ENCODE results near the gene STK35.

The STK35 gene

DNA sequence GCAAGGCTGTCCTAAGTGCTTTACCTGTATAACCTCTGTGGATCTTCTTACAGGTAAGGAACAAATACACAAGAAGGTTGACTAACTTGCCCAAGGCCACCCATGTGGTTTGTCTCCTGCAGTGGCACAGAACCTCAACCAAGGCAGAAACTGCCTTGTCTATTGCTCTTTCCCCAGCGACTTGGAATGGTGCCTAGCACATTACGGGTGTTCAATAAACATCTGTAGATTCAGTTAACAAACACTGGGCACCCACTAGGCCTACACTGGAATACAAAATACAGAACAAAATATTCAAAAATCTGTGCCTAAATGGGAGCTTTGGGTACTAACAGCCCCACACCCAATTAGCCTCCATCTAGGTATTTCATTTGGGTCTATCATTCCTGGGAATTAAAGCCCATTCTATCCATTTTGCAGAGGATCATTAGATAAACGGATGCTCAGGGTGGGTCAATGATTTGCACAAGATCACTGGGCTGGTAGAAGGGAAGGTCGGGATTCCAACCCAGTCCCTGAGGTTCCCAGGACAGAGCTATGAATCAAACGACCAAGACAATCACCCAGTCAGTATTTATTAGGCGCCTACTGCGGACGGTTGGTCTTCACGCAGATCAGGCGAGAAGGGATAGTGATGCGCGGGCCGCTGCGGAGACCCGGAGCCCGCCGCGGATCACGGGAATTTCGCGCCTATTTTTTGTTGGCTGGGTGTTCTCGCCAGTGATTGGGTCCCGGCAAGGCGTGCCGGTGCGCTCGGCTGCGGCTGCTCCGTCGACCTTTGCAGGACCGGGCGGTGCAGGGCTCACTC, at the start of gene STK35:
TSS of gene STK35 (plus strand) at position 771 of the 808 bp plus-strand sequence. CDS start 55 bp downstream, outside the sequence.
- DNase-seq (ENCODE audit: low spot score): no peak

DNA sequence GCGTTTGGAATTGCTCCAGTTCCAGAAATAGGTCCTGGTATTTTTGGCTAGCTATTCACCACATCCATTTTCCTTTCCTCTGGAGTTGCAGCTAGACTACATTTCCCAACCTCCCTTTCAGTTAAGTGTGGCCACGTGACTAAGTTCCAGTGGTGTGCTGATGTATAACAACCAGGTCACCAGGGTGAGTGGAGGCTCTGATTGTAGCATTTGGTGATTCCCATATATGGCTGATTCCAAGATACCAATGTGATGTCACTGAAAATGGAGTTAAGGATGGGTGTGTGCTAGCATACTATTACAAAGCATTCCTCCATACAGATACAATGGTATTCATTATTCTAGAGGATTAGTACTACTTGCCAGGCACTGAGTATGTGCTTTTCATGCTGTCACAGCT, 49.7 kb upstream of the STK35 start:
- DNase-seq (ENCODE audit: low spot score): no peak

DNA sequence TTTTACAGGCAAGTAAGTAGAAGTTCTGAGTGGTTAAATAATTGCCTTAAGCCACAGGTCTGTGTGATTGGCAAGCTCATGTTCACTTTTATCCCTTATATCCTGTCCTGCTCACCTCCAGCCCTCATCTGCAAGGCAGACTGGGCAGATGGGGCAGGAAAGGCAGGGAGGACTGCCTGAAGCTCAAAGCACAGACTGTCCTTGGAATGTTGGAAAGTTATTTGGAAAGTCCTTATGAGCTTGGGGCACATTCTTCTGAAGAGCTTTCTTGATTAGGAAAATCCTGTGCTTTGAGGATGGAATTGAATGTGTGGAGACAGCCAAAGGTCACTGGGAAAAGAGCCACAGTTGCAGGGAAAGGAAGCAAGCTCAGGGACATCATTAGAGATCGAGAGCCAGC, 48.9 kb upstream of the STK35 start:
- no peak for DNase-seq (ENCODE audit: low spot score)

DNA sequence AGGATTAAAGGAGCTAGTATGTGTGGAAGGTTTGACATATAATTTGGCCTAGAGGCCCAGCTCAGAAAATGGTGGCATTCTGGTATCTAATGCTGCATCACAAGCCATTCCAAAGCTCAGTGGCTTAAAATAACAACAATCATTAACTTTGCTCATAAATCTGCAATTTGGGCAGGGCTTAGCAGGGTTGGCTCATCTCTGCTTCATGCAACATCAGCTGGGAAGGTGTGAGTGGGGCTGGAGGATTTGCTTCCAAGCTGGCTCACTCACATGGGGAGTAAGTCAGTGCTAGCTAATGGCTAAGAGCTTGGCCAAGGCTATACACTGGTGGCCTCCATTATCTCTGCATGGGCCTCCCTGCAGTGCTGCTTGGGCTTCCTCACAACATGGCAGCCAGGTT, 48.0 kb upstream of the STK35 start:
- DNase-seq (ENCODE audit: low spot score): no peak

DNA sequence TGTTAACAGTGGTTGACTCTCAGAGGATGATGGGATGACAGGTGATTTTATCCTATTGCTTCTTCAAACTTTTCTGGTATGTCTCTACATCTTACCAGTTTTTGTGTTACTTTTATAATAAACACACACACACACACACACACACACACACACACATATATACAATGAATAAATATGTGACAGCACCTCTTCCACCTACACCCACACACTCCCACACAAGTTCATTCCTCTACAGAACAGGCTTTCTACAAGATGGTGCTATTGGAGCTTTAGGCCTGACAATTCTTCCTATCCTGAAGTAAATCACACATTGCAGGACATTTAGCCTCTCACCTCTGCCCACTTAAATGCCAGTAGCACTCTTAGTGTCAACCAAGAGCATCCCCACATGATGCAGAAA, 46.7 kb upstream of the STK35 start:
- no peak for DNase-seq (ENCODE audit: low spot score)

DNA sequence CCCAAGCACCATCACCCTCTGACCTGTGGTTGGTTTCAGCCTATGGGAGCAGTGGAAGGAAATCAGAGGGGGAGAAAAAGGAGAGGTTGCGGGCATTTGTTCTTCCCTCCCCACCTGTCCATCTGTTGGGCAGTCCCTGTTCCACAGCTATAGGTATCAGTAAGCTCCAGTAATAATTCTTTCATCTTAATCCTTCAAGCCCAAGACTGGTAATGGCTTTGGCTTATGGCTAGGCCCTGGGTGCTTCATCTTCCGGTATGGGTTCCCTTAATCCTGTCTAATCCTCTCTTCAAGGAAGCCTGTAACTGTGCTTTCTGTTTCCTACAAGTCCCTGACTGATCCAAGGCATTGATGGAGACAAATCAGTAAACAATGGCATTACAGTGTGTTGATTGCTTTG, 42.2 kb upstream of the STK35 start:
- DNase-seq (ENCODE audit: low spot score): no peak

DNA sequence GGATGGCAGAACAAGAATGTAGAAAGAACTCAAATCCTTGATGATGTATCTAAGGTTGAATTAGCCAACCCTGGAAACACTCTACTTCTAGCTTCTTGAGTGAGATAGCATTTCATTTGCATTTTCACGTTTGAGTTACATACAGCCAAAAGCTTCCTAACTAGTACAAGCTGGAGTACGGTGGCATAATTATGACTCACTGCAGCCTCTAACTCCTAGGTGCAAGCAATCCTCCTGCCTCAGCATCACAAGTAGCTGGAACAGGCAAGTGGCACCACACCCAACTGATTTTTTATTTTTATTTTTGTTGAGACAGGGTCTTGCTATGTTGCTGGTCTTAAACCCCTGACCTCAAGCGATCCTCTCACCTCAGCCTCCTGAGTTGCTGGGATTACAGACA, 36.5 kb upstream of the STK35 start:
- DNase-seq (ENCODE audit: low spot score): no peak

DNA sequence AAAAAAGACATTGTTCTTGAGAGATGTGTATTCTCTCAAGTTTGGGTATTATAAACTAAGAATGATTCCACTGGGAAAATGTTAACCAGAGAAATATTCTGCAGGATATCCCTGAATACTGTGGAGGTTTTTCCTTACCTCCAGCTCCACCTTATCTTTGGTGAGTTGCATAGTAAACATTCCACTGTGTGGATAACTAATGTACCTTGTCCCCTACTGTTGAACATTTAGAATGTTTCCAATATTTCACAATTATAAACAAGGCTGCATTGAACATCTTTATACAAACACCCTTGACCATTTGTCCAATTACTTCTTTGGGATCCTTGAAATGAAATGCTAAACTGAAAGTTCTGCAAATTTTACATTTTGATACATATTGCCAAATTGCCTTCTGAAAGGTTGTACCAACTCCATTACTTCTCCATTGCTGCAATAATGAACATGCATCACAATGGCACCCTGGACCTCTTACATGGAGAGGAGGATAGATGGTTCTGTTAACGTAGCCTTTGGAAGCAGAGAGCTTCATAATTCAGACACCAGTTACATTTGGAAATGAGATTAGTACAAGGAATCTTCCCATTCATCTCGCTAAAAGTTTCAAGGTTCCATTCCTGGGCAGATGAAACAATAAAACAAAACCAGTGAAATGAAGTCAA, 35.0 kb upstream of the STK35 start:
- no peak for DNase-seq (ENCODE audit: low spot score)

DNA sequence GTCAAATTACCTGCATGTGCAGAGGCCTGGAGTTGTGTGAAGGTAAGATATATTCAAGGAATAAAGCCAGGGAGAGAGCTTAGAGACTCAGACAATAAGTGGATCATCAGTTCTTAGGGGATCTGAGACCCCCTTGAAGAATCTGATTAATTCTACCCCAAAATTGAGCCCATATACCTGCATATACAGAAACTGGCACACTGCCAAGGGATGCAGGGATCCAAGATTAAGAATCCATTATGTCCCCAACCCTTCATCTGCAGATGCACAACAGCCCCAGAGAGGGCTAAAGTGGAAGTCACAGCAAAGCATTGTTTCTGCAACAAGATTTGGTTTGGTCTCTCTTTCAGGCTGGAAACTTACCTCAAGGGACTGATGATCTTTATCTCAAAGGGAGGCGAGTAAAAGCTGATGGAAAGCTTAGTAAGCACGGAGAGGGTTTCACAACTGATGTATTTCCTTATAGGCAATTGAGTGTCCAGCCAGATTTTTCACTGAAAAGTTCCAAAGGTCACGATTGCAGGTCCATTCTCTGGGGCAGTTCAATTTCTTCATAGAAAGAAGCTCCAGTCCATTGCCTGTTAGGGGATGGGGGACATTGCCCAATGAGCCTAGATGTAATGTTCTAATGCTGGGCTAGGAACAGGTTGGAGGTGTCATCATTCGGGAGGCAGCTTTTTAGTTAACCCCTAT, 20.9 kb upstream of the STK35 start:
- DNase-seq (ENCODE audit: low spot score): no peak

DNA sequence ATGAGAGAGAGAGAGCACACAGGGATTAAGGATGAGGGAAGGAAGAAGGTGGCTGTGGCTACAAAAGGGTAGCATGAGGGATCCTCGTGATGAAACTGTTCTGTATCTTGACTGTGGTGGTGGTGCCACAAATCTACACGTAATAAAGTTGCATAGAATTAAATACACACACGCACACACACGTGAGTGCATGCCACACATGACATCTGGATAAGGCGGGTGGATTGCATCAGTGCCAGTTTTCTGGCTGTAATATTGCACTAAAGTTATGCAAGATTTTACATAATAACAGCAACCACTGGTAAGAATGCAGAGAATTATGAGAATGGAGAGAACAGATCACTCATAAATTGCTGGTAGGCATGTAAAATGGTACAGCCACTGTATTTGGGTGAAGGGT, 16.9 kb upstream of the STK35 start:
- no peak for DNase-seq (ENCODE audit: low spot score)

DNA sequence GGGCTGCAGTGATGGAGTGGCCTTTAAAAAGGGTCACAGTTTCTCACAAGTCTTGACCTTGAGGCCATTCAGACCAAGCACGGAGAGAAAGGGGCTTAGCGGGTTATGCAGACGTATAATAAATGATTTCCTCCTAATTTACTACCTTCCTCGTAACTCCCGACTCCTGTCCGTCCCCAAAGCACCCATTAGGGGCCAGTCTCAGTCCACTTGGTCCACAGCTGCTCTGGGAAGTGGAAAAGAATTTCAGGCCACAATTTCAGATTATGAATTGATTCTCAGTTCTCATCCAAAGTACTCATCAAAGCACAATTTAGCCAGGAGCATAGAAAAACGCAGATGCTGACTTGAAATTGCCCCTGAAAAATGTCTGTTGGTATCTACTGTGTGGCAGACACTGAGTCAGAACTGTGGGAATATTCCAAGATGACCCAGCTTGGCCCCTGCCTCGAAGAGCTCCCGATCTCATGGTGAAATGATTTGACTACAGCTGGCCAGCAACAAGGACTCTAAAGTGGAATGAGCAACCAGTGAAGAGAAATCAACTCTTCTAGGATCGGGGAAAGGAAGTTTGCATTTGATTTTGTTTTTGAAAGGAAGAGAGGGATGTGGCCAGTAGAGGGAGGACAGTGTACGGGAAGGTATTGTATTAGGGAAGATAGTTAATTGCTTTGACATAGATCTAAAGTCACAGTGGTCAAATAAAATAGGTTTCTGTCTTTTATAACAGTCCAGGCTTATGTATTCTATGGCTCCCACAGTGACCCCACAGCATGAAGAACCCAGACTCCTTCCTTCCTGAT, 15.2 kb upstream of the STK35 start:
- DNase-seq (ENCODE audit: low spot score): no peak

DNA sequence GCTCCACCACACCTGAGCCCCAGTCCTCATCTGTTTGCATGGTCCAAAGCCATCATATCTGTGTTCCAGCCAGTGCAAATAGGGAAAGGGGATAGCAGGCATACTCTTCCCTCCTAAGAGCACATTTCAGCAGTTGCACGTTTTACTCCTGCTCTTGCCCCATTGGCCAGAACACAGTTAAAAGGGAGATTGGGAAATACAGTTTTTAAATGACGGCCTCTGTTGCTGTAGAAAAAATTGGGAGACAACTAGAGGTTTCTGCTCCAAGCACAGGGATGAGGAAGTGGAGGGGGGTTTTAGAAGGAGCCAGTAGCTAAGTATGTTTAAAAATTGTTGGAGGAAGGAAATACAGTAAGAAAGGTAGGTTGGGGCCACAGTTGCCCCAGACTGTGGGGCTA, 14.6 kb upstream of the STK35 start:
- no peak for DNase-seq (ENCODE audit: low spot score)

DNA sequence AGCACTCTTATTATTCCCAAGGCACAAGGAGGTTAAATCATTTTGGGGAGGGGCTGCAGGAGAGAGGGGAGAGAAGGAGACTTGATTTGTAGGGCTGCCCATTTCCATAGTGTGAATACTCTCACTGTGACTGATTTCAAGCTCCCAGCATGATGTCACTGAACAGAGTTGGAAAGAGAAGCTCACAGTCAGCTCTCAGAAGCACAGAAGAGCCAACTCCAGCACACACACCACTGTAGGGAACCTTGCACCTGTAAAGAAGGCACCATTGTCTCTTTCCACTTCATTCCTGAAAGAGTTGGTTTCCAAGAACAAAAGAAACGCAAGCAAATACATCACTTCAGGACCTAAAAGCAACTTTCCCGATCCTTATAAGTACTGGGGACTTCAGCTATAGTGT, 12.7 kb upstream of the STK35 start:
- no peak for DNase-seq (ENCODE audit: low spot score)

DNA sequence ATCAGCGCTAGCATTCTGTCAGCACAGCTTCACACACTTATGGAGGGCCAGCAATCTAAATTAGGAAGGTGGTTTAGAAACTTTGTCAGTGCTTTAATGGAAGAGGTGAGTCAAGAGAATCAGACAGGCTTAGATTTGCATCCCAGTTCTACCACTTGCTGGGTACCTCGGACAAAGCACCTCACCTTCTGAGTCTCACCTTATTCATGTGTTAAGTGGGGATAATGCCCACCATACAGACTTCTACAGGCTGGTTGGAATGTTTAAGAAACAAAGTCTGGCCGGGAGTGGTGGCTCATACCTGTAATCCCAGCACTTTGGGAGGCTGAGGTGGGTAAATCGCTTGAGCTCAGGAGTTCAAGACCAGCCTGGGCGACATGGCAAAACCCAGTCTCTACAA, 12.2 kb upstream of the STK35 start:
- no peak for DNase-seq (ENCODE audit: low spot score)

DNA sequence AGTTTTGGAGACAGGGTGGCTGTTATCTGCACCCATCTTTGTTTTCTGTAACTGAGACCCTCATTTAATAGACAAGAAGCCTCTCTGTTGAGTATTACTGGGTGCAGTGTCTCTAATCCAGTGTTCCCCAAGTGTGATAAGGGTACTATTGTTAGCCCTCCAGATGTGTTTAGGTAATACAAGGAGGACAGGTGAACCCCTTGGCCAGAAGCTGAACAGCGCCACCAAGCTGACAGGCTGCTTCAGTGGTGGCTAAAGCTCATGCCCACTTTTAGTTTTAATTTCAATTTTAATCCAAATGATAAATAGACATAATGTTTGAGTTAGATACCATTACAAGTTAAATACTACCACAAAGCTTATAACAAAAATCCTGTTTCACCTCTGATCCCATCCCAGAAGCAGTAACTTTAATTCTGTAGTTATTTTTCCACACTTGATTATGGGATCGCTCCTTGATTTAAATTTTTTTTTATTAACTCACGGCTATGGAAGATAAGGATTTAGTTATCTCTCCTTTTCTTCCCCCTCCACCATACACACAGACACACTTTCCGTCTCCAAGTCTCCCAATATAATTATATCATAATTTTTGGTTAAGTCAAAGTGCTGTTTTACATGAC, 8.4 kb upstream of the STK35 start:
- DNase-seq (ENCODE audit: low spot score): no peak

DNA sequence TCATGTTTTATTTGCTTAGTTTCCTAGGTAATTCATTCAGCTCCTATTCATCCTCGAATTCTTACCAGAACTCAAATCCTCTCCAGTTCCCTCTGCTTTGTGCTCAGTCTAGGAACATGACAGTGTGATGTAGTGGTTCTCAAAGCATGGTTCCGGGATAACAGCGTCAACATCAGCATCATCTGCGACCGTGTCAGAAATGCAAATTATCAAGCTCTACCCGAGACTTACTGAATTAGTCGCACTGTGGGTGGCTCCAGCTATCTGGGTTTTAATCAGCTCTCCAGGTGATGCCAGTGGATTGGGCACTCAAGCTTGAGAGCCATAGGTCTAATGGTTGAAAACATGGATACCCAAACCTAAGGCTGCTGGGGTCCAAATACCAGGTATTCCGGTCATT, 7.7 kb upstream of the STK35 start:
- DNase-seq (ENCODE audit: low spot score): no peak

DNA sequence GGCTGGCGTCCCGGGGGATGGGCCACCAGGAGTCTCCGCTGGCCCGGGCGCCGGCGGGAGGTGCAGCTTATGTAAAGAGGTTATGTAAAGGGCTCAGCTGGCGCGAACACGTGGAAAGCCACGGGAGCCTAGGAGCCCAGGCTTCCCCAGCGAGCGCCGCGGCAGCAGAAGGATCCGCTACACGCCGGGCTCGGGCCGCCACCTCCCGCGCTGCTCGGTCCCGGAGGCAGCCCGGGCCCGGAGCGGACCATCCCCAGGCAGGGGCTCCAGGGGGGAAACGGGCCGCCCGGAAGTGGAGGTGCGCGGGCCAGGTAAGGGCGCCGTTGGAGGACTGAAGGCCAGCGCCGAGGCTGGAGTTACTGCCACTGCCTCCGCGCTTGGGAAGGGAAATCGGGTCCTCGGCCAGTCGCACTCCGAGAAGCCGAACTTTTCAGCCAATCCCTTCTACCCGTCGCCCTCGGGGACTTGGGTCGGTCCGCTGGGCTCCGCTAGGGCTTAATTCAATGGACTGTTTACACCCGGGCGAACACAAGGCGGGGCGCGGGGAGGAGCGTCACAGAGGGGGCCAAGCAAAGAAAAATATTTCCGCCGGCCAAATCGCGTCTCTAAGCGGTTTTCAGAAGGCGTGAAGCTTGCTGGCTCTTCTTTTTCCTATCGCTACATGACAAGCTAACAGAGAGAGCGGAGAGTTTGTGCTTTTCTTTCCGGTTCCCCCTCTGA, 398 bp downstream of the STK35 start:
- peak; percentile 93 for DNase-seq (ENCODE audit: low spot score)

DNA sequence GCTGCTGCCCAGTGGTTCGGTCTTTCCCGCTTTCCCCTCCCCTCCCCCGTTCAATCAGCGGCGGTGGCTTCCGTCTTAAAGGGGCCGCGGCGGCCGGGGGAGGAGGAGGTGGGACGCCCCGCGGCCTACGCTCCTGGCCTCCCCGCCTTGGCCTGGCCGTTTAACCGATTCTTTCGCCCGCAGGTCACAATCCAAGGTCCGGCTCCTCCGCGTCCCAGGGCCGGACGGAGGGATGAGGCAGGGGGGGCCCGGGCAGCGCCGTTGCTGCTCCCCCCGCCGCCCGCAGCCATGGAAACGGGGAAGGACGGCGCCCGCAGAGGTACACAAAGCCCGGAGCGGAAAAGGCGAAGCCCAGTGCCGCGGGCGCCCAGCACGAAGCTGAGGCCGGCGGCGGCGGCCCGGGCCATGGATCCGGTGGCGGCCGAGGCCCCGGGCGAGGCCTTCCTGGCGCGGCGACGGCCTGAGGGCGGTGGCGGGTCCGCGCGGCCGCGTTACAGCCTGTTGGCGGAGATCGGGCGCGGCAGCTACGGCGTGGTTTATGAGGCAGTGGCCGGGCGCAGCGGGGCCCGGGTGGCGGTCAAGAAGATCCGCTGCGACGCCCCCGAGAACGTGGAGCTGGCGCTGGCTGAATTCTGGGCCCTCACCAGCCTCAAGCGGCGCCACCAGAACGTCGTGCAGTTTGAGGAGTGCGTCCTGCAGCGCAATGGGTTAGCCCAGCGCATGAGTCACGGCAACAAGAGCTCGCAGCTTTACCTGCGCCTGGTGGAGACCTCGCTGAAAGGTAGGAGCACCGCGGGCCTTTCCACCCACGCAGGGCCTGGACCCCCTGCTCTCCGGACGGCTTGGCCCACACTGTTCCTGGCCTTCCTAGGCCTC, 1.2 kb downstream of the STK35 start:
- DNase-seq (ENCODE audit: low spot score): peak; percentile 91

DNA sequence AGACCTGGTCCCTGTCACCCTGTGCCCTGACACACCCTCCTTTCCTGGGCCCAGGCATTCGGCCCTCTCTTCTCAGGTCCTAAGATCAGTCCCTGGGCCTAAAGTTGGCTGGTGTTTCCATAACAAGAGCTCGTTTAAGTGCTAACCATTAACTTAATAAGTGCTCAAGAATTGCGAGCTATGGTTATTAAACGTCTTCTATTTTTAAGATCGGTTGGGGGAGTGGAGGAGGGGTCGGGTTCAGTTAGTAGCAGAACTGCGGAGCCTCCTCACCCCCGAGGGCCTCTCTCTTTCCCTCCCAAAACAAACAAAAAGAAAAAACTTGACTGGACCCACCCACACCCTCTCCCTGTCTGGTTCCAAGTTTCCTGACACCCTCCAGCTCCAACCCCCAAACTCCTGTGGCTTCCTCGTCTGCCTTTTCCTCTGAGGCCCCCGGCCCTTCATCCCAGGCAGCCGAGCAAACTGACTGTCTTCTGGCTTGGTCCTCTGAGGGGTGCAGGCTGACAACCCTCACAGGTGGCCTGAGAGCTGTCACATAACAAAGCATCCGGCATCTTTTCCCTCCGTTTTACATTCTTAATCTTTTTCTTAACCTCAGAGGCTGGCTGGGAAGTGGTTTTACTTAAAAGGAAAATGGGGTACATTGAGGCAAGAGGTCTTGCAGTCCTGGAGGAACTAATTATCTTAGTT, 2.0 kb downstream of the STK35 start:
- DNase-seq (ENCODE audit: low spot score): no peak

DNA sequence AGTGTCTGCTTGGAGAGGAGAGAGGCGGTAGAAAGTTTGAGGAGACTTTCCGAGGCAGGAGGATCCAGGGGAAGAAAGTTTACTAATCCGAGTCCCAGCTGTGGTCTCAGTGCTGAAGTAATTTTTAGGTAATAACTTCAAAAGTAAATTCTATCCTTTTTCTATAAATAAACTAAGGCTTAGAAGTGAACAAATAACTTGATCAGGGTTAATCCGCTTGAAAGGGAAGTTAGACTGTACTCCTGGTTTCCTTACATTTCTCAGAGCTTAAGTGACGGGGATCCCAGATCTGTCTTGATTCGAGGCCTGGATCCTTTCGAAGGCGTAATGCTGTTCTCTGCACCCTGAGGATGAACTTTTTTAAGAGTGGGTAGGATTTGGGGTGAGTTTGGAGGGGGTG, 2.6 kb downstream of the STK35 start:
- DNase-seq (ENCODE audit: low spot score): no peak

Measured in ecto neural progenitor cell (in vitro differentiated cells).